ENCODE measurements around the gene DUSP8.

- TF ChIP-seq CTCF (conservative IDR thresholded peaks at IDR 0.05) (no peak), ZFX (IDR thresholded peaks at IDR 0.05) (no peak)
Observed at GRCh38 chr11:1531449-1532013, 40.5 kb downstream of the DUSP8 start.

All from C4-2B (cell line).